ENCODE results near the gene ZBTB44. TPM values are rescaled to one million over a fixed set of nuclear protein-coding genes. Genes with fewer than 3 reads are reported as not detected.

Gene ZBTB44
- total RNA-seq, 1 experiment from 2014 or later = 32.5 TPM

DNA sequence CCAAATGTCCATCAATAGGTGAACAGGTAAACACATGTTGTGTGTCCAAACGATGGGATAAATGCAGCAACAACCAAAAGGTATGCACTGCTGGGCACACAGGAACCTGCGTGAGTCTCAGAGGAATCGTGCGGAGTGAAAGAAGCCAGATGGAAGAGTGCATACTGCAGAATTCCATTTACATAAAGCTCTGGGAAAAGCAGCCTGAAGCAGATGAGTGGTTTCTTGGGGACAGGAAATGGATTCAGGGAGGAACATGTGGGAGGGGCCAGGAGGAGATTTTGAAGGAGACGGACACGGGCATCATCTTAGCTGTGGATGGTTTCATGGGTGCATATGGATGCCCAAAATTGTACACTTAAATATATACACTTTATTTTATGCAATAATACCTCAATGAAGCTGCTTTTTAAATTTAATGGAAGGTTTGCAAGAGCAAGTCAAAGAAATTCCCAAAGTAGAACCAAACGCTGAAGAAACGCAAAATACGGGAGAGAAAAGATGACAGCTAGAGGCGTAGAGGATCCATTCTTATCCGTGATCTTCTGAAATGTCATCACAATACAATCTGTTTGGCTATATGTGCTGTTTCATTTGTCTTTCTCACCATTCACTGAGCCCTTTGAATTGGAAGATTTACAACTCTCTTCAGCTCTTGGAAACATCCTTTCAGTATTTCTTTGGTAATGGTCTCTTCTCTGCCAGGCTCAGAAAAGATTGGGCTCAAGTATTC is 130.7 kb downstream of the ZBTB44 start:
- no TSS peak for BruUV-seq (replicated peaks)
- ChIA-PET CTCF (no interaction called here), RAD21 (ENCODE audit: low non-redundant PET in 1 of 2, low total read pairs in 2 of 2, uncharacterized antibody in 2 of 2, unreplicated experiment in 2 of 2) (no interaction called here), POLR2A (no interaction called here)
- H3K27me3 ChIP-seq (ENCODE audit: insufficient read depth, low read length) = no peaks in the 10 kb centered on the region
- DNase-seq (ENCODE audit: low read depth, low spot score) (no peak), ATAC-seq (no peak)
- no peak overlapping the region for H2AFZ ChIP-seq (ENCODE audit: low read depth, low read length, poor library complexity, severe bottlenecking)
- no peak overlapping the region for H3K27ac ChIP-seq (ENCODE audit: low read depth, low read length)
- peaks cover 16 to 28% of the 10 kb centered on the region in 2 experiments for H3K4me1 ChIP-seq (ENCODE audit: control insufficient read depth in 1 of 2, insufficient read depth in 2 of 2, low read length in 2 of 2)
- no peaks in the 10 kb centered on the region for H3K36me3 ChIP-seq (ENCODE audit: control insufficient read depth in 1 of 2, insufficient read depth in 2 of 2, low read length in 2 of 2)
- H3K9me2 ChIP-seq (ENCODE audit: insufficient read depth) = no peaks in the 10 kb centered on the region
- no peak overlapping the region for H3K4me3 ChIP-seq (replicated peaks in 1 of 2; ENCODE audit: low read depth in 1 of 2, low read length in 2 of 2)
- no peaks in the 10 kb centered on the region for H3K9me3 ChIP-seq (ENCODE audit: control insufficient read depth in 1 of 2, insufficient read depth in 1 of 2, low read depth in 1 of 2, low read length in 2 of 2)
- H3K4me2 ChIP-seq (ENCODE audit: low read length) = no peak overlapping the region
- intact Hi-C loops (cut with micrococcal nuclease) = no loop called here
- H3K79me2 ChIP-seq (ENCODE audit: insufficient read depth, low read length) = peaks cover 85% of the 10 kb centered on the region
- no peak overlapping the region for H3K9ac ChIP-seq (ENCODE audit: low read length)
- peaks cover 6% of the 10 kb centered on the region; the same call in 1 of the 2 replicates for H4K20me1 ChIP-seq (ENCODE audit: insufficient read depth)
- TF ChIP-seq, protein P1, sequence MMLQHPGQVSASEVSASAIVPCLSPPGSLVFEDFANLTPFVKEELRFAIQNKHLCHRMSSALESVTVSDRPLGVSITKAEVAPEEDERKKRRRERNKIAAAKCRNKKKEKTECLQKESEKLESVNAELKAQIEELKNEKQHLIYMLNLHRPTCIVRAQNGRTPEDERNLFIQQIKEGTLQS (IDR thresholded peaks at IDR 0.05) = no peak
- TF ChIP-seq, protein P2, sequence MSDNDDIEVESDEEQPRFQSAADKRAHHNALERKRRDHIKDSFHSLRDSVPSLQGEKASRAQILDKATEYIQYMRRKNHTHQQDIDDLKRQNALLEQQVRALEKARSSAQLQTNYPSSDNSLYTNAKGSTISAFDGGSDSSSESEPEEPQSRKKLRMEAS (IDR thresholded peaks at IDR 0.05) = no peak
- TF ChIP-seq, protein P3, sequence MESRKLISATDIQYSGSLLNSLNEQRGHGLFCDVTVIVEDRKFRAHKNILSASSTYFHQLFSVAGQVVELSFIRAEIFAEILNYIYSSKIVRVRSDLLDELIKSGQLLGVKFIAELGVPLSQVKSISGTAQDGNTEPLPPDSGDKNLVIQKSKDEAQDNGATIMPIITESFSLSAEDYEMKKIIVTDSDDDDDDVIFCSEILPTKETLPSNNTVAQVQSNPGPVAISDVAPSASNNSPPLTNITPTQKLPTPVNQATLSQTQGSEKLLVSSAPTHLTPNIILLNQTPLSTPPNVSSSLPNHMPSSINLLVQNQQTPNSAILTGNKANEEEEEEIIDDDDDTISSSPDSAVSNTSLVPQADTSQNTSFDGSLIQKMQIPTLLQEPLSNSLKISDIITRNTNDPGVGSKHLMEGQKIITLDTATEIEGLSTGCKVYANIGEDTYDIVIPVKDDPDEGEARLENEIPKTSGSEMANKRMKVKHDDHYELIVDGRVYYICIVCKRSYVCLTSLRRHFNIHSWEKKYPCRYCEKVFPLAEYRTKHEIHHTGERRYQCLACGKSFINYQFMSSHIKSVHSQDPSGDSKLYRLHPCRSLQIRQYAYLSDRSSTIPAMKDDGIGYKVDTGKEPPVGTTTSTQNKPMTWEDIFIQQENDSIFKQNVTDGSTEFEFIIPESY (IDR thresholded peaks at IDR 0.05; ENCODE audit: extremely low read depth, insufficient replicate concordance, low read length) = no peak
- TF ChIP-seq JUND (IDR thresholded peaks at IDR 0.05) = no peak
